Measurements from ENCODE around the gene RPA1.

The RPA1 gene

DNA sequence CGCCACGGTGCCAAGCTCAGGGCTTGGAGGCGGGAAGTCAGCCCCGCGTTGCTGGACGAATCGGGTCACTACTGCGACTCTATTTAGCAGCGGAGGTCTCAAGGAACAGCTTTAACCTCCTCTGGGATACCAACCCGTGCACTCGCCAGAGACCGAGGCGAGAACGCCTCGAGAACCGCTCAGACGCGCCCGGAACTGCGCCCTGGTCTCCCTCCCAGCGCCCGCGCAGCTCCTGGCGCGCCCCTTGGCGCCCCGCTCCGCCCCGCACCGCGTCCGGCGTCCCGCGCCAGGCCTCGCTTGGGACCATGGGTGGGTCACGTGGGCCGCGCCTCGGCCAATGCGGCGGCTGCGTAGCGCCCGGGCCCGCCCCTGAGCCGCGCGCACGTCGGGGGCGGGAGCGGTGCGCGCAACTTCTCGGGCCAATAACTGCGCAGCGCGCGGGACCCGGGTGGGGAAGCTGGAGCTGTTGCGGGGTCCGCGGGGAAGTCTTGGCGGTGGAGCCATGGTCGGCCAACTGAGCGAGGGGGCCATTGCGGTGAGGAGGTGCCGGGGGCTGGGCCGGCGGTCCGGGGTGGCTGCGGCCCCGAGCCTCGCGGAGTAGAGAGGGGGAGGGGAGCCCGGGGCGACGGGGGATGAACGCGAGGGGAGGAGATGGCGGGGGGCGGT is at the start of gene RPA1, which contains the start of gene SMYD4:
TSS of gene RPA1 (plus strand) at position 414 of the 666 bp plus-strand sequence. CDS start at position 503, 89 bp downstream.
TSS of gene SMYD4 (minus strand) at position 311 of the 666 bp plus-strand sequence. CDS start 1,908 bp downstream, outside the sequence.
- TF ChIP-seq, protein P1, sequence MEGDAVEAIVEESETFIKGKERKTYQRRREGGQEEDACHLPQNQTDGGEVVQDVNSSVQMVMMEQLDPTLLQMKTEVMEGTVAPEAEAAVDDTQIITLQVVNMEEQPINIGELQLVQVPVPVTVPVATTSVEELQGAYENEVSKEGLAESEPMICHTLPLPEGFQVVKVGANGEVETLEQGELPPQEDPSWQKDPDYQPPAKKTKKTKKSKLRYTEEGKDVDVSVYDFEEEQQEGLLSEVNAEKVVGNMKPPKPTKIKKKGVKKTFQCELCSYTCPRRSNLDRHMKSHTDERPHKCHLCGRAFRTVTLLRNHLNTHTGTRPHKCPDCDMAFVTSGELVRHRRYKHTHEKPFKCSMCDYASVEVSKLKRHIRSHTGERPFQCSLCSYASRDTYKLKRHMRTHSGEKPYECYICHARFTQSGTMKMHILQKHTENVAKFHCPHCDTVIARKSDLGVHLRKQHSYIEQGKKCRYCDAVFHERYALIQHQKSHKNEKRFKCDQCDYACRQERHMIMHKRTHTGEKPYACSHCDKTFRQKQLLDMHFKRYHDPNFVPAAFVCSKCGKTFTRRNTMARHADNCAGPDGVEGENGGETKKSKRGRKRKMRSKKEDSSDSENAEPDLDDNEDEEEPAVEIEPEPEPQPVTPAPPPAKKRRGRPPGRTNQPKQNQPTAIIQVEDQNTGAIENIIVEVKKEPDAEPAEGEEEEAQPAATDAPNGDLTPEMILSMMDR (IDR thresholded peaks at IDR 0.05; ENCODE audit: extremely low read depth, missing control alignments) = no peak
- DNase-seq (ENCODE audit: low spot score) = peak; percentile 98

DNA sequence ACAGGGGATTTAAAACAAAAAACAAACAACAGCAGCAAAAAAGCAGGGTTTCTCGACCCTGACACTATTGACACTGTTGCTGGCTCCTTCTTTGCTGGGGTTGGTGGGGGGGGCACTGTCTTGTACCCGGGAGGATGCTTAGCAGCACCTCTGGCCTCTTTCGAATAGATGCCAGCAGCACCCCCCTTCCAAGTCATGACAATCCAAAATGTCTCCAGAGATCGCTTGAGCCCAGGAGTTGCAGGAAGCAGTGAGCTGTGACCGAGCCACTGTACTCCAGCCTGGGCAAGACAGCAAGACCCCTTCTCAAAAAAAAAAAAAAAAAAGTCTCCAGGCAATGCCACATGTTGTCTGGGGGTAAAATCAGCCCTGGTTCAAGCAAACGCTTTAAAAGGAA is 47.6 kb upstream of the RPA1 start:
- TF ChIP-seq, protein P1 (IDR thresholded peaks at IDR 0.05; ENCODE audit: extremely low read depth, missing control alignments) = no peak
- DNase-seq (ENCODE audit: low spot score) = no peak

- TF ChIP-seq, protein P1 (IDR thresholded peaks at IDR 0.05; ENCODE audit: extremely low read depth, missing control alignments) = no peak
- DNase-seq (ENCODE audit: low spot score) = no peak
These were observed 46.5 kb upstream of the RPA1 start for GRCh38 chr17:1783271-1783670.

- TF ChIP-seq, protein P1 (IDR thresholded peaks at IDR 0.05; ENCODE audit: extremely low read depth, missing control alignments) = no peak
- DNase-seq (ENCODE audit: low spot score) = peak; percentile 45
These were observed 45.8 kb upstream of the RPA1 start for GRCh38 chr17:1783834-1784611.

DNA sequence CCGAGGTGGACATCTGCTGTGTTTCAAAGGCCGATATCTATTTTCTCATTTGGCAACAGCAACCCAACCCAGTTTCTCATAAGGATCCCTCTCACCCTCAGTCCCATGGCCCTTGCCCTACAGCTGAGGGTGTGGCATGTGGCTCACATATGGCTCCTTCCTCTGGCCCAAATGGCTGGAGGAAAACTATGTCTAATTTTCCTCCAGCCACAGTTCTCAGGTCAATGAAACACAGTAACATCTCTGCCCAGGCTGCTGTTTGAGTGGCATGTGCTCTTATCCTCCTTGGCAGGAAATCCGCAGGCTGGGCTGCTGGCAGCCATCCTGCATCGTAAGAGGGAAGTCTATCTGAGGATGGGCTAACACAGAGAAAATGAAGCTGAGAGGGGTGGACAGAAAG is 43.9 kb upstream of the RPA1 start:
- DNase-seq (ENCODE audit: low spot score) = no peak
- TF ChIP-seq, protein P1 (IDR thresholded peaks at IDR 0.05; ENCODE audit: extremely low read depth, missing control alignments) = no peak

DNA sequence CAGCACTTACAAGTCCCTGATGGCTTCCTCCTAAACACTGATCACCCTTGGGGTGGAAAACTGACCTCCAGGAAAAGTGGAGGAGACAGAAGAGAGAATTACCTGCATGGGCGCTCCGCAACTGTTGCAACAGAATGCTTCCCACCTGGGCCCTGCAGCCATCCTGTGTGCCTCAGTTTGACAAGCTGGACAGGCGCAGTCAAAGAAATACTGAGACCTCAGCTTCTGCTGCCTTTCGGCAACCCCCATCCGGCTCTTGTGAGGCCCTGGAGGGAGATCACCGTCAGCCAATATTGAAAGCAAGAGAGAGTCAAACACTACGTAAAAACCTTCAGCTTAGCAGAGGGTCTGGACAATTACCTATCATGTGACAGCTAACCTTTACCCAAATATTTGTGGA is 43.1 kb upstream of the RPA1 start:
- DNase-seq (ENCODE audit: low spot score) = no peak
- TF ChIP-seq, protein P1 (IDR thresholded peaks at IDR 0.05; ENCODE audit: extremely low read depth, missing control alignments) = no peak

DNA sequence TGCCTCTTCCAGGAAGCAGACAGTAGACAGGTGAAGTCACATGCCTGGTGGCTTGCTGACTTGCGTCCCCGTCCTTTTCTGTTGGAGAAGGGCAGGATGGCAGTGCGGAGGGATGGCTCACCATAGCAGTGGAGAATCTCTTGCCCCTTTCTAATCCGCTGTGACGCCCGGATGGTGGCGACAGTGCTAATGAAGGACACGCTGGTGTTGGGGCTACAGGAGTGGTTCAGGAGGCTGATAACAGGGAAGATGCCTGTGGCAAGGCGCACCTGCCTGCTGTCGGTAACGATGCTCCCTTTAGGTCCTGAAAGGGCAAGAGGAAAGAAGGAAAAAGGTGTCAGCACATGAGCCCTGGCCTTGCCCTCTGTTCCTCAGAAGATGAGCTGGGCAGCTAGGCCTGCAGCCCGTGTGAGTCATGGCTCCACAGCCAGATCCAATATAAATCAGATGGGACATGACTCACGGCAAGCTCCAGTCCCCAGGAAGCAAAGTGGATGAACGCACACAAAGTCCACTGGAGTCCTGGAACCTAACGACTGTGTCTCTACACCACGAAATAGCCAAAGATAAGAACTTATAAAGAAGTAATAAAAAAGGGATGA is 42.4 kb upstream of the RPA1 start:
- TF ChIP-seq, protein P1 (IDR thresholded peaks at IDR 0.05; ENCODE audit: extremely low read depth, missing control alignments) = no peak
- DNase-seq (ENCODE audit: low spot score) = no peak

Data from GM20000 (cell line).